ENCODE data around the gene NKX1-2. TPM values are rescaled to one million over a fixed set of nuclear protein-coding genes. Genes with fewer than 3 reads are reported as not detected.

The NKX1-2 gene
- total RNA-seq, 1 donor from 2014 or later = not detected

GRCh38 chr10:124425227-124425962 is 24.4 kb downstream of the NKX1-2 start:
- Mint-ChIP-seq H3K36me3 (ENCODE audit: low read depth) (no peaks in the 10 kb centered on the region), H3K4me3 (no peak overlapping the region), H3K27ac (ENCODE audit: unreplicated experiment) (no peak overlapping the region), H3K4me1 (no peaks in the 10 kb centered on the region), H3K9me3 (no peaks in the 10 kb centered on the region), H3K27me3 (ENCODE audit: low read depth) (peaks cover 64% of the 10 kb centered on the region)
- no peak for TF ChIP-seq CTCF (conservative IDR thresholded peaks at IDR 0.05)
- DNase-seq (ENCODE audit: low read depth, low spot score) = no peak

DNA sequence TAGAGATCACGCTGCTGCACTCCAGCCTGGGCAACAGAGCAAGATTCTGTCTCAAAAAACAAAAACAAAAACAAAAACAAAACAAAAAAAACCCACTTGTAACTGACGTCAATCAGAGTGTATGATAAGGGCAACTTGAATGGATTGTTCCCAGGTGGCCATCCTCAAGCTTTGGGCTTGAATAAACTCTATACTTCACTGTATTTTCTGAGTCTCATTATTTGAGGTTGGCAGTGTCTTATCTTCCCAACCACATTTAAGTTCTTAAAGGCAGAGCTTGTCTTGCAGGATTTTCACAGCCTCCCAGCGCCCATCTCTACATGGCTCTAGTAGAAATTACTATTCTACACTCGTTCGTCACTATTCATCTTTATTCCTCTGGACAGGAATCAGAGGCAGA is 26.0 kb downstream of the NKX1-2 start:
- no peak overlapping the region for H3K4me3 Mint-ChIP-seq
- no peak for DNase-seq (ENCODE audit: low read depth, low spot score)
- peaks cover 63% of the 10 kb centered on the region for H3K27me3 Mint-ChIP-seq (ENCODE audit: low read depth)
- H3K27ac Mint-ChIP-seq (ENCODE audit: unreplicated experiment) = no peak overlapping the region
- no peak for TF ChIP-seq CTCF (conservative IDR thresholded peaks at IDR 0.05)
- no peaks in the 10 kb centered on the region for H3K36me3 Mint-ChIP-seq (ENCODE audit: low read depth)
- H3K4me1 Mint-ChIP-seq = peaks cover 3% of the 10 kb centered on the region
- H3K9me3 Mint-ChIP-seq = no peaks in the 10 kb centered on the region

DNA sequence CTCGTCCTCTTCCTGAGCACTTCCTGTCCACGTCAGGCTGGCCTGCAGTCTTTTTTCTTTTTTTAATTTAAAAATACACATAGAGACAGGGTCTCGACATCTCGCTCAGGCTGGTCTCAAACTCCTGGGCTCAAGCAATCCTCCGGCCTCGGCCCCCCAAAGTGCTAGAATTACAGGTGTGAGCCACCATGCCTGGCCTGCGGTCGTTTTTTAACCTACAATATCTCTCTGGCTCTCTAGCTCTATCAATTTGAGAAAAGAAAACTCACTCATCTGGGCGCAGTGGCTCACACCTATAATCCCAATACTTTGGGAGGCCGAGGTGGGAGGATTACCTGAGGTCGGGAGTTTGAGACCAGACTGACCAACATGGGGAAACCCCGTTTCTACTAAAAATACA is 27.1 kb downstream of the NKX1-2 start:
- Mint-ChIP-seq H3K27me3 (ENCODE audit: low read depth) (peaks cover 55% of the 10 kb centered on the region), H3K27ac (ENCODE audit: unreplicated experiment) (no peak overlapping the region), H3K9me3 (no peaks in the 10 kb centered on the region), H3K4me1 (peaks cover 7% of the 10 kb centered on the region), H3K36me3 (ENCODE audit: low read depth) (no peaks in the 10 kb centered on the region), H3K4me3 (no peak overlapping the region)
- DNase-seq (ENCODE audit: low read depth, low spot score) = no peak
- TF ChIP-seq CTCF (conservative IDR thresholded peaks at IDR 0.05) = no peak

DNA sequence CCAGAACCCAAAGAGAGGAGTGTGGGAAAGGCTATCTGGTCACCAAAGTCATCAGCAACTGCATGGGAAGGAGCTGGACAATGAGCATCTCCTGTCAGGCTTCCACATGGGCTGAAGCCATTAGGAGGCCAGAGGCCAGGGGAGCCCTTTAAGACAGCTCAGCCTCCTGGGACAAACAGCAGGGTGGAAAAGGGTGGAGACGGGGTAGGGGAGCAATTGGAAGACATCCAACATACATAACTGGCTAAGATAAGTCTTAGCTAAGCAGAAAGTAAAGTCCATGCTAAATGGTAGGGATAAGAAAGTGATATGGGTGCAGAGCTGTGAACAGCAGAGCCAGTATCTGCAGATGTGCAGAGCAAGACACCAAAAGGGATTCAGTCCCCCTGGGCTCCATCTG is 29.6 kb downstream of the NKX1-2 start:
- H3K4me1 Mint-ChIP-seq = peaks cover 24% of the 10 kb centered on the region
- DNase-seq (ENCODE audit: low read depth, low spot score) = no peak
- peak overlapping the region; percentile 49 for H3K4me3 Mint-ChIP-seq
- peaks cover 48% of the 10 kb centered on the region for H3K27me3 Mint-ChIP-seq (ENCODE audit: low read depth)
- no peak overlapping the region for H3K27ac Mint-ChIP-seq (ENCODE audit: unreplicated experiment)
- TF ChIP-seq CTCF (conservative IDR thresholded peaks at IDR 0.05) = no peak
- no peaks in the 10 kb centered on the region for H3K36me3 Mint-ChIP-seq (ENCODE audit: low read depth)
- no peaks in the 10 kb centered on the region for H3K9me3 Mint-ChIP-seq

DNA sequence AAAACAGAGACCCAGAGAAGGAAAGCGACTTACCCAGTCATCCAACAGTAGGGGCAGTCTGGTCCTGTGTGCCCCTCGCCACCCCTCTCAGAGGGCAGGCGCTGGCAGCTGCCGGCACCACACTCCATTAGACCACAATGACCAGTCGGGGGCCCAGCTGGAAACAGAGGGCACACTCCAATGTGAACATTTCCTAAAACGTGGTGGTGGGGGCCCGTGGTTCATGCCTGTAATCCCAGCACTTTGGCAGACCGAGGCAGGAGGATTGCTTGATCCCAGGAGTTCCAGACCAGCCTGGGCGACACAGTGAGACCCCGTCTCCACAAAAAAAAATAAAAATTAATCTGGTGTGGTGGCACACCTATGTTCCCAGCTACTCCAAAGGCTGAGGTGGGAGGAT is 30.2 kb downstream of the NKX1-2 start:
- no peak for TF ChIP-seq CTCF (conservative IDR thresholded peaks at IDR 0.05)
- H3K4me3 Mint-ChIP-seq = peak overlapping the region; percentile 90
- H3K27me3 Mint-ChIP-seq (ENCODE audit: low read depth) = peaks cover 47% of the 10 kb centered on the region
- peaks cover 24% of the 10 kb centered on the region for H3K4me1 Mint-ChIP-seq
- no peaks in the 10 kb centered on the region for H3K36me3 Mint-ChIP-seq (ENCODE audit: low read depth)
- no peaks in the 10 kb centered on the region for H3K9me3 Mint-ChIP-seq
- H3K27ac Mint-ChIP-seq (ENCODE audit: unreplicated experiment) = no peak overlapping the region
- DNase-seq (ENCODE audit: low read depth, low spot score) = no peak

All from neural crest cell (in vitro differentiated cells).